HG03342 (cell line): ENCODE measurements around the gene MRTO4.
"Not testable (repeated sequence)": the region's sequence is repeated elsewhere in the genome, so short reads cannot be mapped to it uniquely, and the experiment has no call there.

Source experiments
- ATAC-seq: cut with Tn5 transposase; IDR thresholded peaks from one replicate; pipeline ENCODE4 v1.9.1; 2021; ENCODE audit warnings: mild to moderate bottlenecking, moderate library complexity; ENCODE audit not compliant: unreplicated experiment

Gene MRTO4

GRCh38 chr1:19269427-19270342 is 18.1 kb downstream of the MRTO4 start:
- not testable (repeated sequence) for ATAC-seq

- not testable (repeated sequence) for ATAC-seq
These were observed 18.7 kb downstream of the MRTO4 start for GRCh38 chr1:19270343-19270730.

- no peak for ATAC-seq
These were observed 20.5 kb downstream of the MRTO4 start for GRCh38 chr1:19272064-19272463.

- no peak for ATAC-seq
These were observed 21.7 kb downstream of the MRTO4 start for GRCh38 chr1:19273106-19273843.

GRCh38 chr1:19273844-19274531 is 22.4 kb downstream of the MRTO4 start:
- not testable (repeated sequence) for ATAC-seq

GRCh38 chr1:19274636-19275035 is 23.0 kb downstream of the MRTO4 start:
- ATAC-seq: no peak

GRCh38 chr1:19283891-19284290 is 32.3 kb downstream of the MRTO4 start:
- ATAC-seq: no peak

GRCh38 chr1:19284881-19285280 is 33.3 kb downstream of the MRTO4 start:
- no peak for ATAC-seq

- not testable (repeated sequence) for ATAC-seq
These were observed 33.8 kb downstream of the MRTO4 start for GRCh38 chr1:19285366-19285765.

- not testable (repeated sequence) for ATAC-seq
These were observed 34.2 kb downstream of the MRTO4 start for GRCh38 chr1:19285807-19286206.

GRCh38 chr1:19287436-19288185 is 36.0 kb downstream of the MRTO4 start:
- no peak for ATAC-seq

GRCh38 chr1:19288324-19289241 is 37.0 kb downstream of the MRTO4 start, which contains the start of gene AKR7A3:
TSS of gene AKR7A3 (minus strand) at chr1:19288770. CDS start at chr1:19288709, 61 bp downstream.
- ATAC-seq: not testable (repeated sequence)

GRCh38 chr1:19289244-19289643 is 37.6 kb downstream of the MRTO4 start:
- ATAC-seq: no peak

- no peak for ATAC-seq
These were observed 43.0 kb downstream of the MRTO4 start for GRCh38 chr1:19294638-19295037.

- no peak for ATAC-seq
These were observed 48.6 kb downstream of the MRTO4 start for GRCh38 chr1:19300211-19300610.

- ATAC-seq: not testable (repeated sequence)
These were observed 52.5 kb downstream of the MRTO4 start for GRCh38 chr1:19304081-19304480.

- ATAC-seq: no peak
These were observed 54.3 kb downstream of the MRTO4 start for GRCh38 chr1:19305880-19306279.

GRCh38 chr1:19306941-19307340 is 55.3 kb downstream of the MRTO4 start:
- no peak for ATAC-seq

GRCh38 chr1:19307794-19308508 is 56.3 kb downstream of the MRTO4 start:
- ATAC-seq: no peak
